ENCODE measurements around the gene ACTMAP.

DNA sequence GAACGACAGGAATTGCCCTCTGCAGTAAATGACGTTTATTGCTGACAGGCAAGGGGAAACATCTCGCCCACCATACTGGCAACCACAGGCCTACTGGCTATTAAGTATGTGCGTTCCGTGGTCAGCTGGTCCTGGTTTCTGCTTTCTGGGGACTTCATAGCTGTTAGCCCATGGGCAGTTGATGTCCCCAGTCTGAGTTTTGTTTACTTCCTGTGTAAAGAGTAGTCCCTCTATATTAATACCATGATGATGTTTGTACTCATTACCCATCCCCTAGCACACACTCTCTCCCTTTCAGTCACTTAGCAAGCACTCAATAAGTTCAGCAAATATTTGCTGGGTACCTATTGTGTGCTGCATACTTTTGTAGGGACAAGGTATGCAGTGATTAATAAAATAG is 18.6 kb upstream of the ACTMAP start:
- TF ChIP-seq, protein P1, sequence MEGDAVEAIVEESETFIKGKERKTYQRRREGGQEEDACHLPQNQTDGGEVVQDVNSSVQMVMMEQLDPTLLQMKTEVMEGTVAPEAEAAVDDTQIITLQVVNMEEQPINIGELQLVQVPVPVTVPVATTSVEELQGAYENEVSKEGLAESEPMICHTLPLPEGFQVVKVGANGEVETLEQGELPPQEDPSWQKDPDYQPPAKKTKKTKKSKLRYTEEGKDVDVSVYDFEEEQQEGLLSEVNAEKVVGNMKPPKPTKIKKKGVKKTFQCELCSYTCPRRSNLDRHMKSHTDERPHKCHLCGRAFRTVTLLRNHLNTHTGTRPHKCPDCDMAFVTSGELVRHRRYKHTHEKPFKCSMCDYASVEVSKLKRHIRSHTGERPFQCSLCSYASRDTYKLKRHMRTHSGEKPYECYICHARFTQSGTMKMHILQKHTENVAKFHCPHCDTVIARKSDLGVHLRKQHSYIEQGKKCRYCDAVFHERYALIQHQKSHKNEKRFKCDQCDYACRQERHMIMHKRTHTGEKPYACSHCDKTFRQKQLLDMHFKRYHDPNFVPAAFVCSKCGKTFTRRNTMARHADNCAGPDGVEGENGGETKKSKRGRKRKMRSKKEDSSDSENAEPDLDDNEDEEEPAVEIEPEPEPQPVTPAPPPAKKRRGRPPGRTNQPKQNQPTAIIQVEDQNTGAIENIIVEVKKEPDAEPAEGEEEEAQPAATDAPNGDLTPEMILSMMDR (conservative IDR thresholded peaks at IDR 0.05), result no peak
- no peak for TF ChIP-seq EZH2 (IDR thresholded peaks at IDR 0.05; ENCODE audit: low read depth)
